Ammon's horn (tissue), 1 donor: ENCODE data around the gene PPFIA2.
A peak's percentile ranks its signal among the peaks of the same experiment; 100 is the strongest.
"Not testable (repeated sequence)": the region's sequence is repeated elsewhere in the genome, so short reads cannot be mapped to it uniquely, and the experiment has no call there.

Source experiments
- DNase-seq: peaks from one replicate; pipeline ENCODE4 v3.0.0-alpha.2; 2016; ENCODE audit warnings: low spot score

PPFIA2 gene

DNA sequence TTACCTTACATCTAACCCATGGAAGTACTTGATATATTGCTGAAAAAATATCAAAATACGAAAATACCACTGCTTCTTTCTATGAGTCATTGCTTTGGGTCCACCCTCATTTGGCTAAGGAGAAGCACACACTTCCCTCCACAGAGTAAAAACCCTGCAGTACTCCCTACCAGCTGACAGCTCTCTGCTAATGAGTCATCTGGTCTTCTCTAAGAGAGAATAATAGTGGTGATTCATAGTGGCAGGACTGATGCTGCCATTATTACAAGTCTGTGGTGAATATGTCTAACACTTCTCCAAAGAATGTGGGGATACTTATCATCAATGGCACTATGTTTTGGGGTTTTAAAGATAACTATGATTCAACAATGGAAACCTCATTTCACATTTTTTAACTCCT, 90.7 kb downstream of the PPFIA2 start:
- peak; percentile 45 for DNase-seq

DNA sequence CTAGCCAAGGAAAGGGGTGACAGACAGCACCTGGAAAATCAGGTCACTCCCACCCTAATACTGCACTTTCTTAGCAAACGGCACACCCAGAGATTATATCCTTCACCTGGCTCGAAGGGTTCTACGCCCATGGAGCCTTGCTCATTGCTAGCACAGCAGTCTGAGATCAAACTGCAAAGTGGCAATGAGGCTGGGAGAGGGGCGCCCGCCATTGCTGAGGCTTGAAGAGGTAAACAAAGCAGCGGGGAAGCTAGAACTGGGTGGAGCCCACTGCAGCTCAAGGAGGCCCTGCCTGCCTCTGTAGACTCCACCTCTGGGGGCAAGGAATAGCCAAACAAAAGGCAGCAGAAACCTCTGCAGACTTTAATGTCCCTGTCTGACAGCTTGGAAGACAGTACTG, 99.8 kb downstream of the PPFIA2 start:
- not testable (repeated sequence) for DNase-seq

DNA sequence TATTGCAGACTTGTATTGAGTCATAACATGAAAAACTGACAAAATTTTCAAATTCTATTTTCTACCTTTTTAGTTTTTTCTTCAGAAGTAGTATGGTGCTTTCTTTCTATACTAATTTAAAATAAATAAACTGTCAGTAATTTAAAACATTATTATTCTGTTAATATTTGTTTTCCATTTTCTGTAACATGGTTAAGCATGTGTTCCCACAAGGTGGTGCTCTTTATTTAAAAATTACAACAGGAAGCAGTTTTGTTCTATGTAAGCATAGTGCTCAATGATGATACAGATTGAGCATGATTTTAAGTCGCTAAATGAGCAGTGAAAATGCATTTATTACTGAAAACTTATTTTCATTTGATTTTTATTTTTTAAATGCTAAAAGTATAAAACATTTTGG, 114.6 kb downstream of the PPFIA2 start:
- peak; percentile 60 for DNase-seq

DNA sequence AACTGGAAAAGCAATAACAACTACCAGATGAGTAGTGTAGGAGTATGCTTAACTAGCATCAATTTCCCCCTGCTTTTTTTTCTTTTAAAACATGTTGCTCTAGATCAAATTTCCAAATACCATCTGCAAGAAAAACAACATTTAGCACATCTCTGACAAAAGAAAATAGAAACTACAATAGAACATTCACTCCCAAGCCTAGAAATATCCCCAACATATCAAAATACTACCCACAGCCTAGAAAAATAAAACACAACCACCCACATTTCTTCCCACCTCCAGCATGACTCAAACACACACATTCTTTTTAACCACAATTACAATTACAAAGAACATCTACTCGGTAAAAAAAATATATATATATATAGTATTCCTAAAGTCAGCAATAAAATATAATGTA, 120.0 kb downstream of the PPFIA2 start:
- DNase-seq = peak; percentile 28

DNA sequence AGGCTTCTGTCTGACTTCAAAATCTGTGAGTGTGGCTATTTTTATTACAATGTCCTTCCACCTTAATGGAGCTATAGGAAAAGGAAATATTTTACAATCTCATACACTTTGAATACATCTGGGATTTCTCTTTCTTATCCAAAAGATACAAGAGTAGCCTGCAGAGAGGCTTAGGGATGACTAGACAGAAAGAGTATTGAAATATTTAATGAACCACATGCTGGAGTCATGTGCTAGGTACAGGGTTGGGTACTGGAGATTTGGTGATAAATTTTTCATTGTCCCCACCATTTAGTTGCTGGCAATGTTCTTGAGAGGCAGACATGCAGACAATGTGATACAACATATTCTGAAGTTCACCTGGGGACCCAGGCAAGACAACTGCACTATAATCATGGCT, 126.0 kb downstream of the PPFIA2 start:
- DNase-seq = no peak

DNA sequence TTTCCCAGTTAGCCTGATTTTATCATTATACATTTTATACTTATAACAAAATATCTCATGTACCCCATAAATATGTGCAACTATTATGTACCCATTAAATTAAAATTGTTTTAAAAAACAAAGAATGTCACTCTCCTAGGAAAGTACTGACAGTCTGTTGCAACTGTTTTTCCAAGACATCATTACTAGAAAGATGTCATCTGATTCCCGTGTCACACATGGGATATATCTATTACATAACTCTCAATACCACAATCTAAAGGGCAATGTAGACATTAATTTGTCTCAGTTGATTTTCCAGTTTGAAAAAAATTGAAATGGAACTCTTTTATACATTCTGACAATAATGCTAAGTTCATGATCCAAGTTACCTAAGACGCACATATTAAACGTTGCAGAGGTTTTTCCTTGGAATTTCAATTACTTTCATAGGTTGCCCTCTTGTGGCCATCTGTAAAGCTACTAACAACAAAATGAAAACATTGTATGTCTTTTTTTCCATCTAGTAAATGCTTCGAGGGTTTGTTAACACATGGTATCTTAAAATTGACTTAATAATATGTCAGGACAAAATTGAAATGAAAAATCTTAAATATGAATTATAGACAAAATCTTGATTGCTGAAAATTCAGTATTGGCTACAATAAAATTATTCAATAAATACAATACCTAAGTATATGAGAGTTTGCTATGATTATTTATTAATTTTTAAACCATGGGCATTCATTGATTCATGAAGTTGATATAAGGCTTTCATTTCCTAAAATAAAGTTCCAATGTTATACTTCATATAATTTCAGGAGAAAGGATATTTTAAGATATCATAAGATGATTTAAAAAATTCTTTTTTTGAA, 131.6 kb downstream of the PPFIA2 start:
- DNase-seq = peak; percentile 67

DNA sequence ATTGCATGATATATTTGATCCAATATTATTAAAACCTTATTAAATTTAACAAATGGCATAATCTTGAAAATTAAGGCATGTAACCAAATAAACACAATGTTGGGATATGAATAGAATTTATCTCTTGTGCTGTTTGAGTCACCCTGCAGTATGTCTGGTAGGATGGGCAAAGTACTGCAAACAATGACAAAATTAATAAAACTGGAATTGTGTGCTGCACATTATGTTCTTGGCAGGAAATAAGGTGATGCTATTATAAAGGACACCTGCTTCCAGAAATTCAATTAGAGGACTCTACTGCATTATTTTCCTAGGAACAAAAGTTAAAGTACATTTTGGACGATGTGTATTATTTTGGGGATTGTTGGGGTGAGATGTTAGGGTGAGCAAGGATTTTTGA, 132.7 kb downstream of the PPFIA2 start:
- DNase-seq = peak; percentile 32

DNA sequence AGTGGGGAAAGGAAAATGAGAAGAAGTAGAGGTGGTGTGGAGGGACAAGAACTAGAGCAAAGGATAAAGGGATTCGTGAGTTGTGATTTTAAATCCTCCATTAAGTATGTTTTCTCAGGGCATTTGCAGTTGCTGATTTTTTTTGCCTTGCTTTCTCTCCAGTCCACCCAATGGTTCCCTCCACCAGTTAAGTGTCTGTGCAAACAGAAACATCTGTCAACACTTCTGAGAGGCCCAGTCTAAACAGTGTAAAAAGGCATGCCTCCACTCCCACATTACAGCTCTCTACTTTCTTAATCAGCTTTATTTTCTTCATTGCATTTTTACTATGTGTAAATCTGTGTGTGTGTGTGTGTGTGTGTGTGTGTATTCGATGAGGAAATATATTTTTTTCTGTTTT, 141.2 kb downstream of the PPFIA2 start:
- no peak for DNase-seq

DNA sequence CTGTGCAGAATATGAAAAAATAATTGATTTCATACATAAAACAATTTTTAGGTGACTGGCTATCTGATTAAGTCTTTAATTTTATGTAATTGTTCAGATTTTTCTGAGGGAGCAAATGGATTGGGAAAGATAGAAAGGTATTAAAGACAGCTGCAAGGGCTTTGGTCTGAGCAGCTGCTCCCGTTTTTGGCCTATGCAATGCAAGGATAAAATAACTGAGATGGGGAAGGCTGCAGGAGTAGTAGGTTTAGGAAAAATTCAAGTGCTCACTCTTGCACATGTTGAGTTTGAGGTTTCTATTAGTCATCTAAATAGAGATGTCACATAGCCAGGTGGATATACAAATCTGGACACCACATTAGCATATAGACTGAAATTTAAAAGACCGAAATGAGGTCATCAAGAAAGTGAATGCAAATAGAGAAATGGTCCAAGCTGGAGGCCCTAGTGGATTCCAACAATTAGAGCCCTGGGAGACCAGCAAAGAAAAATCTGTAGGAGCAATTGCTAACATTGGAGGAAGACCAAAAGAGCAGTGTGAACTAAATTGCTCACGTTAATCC, 144.0 kb downstream of the PPFIA2 start:
- DNase-seq = no peak

DNA sequence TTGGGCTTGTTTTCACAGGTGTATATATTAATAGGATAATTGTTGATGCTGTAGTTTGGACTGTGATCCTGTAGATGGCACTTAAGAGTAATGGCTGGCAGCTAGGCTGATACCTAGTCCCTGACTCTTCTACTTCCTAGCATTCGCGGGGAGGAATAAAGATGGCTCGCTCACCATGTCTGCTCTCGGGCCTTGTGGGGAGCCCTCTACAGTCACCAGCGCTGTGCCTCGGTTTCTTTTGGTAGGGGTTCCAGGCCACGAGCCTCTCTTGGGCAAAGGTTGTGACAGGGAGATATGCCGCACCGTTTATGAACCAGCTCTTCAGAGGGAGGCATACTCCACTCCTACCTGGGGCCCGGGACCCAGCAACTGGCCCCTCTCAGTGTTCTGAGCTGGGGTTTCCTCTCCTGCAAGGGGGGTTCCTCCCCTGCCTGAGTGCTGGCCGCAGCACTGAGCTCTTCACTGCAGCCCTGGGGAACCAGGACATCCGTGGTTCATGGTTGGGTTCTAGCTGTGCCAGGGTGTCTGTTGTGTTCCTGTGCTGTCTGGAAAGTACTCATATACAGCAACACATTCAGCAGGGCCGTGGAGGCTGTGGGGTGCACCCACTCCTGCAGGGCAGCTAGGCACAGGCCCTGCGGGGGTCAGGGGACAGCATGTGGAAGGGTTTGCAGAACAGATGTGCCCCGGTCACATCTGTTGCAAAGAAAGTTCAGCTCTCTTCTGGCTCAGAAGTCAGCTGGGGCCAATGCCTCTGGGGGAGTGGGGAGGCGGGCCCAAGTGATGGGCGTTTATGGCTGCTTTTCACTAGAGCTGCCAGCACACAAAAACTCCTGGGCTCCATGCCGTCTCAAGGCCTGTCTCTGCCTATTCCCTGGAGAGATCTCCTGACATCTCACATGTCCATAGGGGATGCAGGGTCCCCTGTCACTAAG, 147.9 kb downstream of the PPFIA2 start:
- DNase-seq = no peak

DNA sequence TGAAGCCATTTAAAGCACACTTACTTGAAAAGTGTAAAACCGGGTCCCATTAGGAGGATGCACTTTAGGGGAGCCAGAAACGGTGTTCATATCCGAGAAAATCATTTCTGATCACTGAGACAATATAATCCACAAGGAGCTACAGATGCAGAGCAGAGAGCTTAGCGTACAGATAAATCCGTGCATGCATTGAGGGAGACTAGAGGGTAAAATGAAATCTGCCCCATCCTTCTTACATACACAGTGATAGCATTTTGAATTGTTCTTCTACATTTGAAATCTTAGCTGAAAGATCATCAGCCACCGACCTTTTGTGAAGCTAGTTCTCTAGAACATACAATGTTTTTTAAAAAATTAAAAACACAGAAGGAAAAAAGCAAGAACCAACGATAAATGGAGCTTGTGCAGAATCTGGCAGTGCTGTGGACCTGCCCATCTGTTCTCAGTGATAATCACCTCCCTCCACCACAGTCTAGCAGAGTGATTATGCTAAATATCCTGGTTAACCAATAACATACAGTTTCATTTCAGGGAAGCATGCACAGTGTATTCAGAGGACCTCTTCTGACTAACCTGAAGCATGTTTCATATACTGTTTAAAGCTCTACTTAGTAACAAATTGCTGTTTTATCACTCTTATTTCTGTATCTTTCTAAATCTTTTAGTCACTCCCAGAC, 161.1 kb downstream of the PPFIA2 start:
- DNase-seq = peak; percentile 70

DNA sequence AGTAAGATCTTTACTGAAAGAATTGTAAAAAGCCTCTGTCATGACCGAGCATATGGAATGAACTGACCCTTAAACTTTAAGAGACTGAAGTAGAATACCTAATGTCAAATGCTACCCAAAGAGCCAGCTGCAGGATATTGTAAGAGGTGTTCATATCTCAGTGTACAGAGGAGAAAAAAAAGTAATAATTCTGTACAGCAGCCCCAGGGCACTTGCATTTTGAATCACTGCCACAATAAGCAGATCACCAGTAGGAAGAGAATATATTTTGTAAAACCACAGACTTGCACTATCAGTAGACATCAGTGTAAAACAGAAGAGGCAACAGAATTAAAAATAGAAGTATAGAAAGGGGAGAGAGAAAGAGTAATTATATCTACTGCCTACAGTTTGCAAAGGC, 162.6 kb downstream of the PPFIA2 start:
- DNase-seq = no peak

DNA sequence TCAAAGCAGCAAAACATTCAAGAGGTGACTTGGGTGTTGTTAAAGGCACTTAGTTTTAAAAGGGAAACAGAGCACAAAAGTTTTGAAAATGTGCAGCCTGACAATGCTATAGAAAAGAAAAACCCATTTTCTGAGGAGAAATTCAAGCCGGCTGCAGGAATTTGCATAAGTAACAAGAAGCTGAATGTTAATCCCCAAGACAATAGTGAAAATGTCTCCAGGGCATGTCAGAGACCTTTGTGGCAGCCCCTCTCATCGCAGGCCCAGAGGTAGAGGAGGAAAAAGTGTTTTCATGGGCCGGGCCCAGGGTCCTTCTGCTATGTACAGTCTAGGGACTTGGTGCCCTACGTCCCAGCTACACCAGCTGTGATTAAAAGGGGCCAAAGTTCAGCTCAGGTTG, 167.9 kb downstream of the PPFIA2 start:
- DNase-seq = no peak

DNA sequence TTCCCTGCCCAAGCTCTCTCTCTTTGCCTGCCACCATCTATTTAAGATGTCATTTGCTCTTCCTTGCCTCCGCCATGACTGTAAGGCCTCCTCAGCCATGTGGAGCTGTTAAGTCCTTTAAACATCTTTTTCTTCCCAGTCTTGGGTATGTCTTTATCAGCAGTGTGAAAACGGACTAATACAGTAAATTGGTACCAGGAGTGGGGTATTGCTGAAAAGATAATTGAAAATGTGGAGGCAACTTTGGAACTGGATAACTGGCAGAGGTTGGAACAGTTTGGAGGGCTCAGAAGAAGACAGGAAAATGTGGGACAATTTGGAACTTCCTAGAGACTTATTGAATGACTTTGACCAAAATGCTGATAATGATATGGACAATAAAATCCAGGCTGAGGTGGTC, 168.4 kb downstream of the PPFIA2 start:
- not testable (repeated sequence) for DNase-seq

DNA sequence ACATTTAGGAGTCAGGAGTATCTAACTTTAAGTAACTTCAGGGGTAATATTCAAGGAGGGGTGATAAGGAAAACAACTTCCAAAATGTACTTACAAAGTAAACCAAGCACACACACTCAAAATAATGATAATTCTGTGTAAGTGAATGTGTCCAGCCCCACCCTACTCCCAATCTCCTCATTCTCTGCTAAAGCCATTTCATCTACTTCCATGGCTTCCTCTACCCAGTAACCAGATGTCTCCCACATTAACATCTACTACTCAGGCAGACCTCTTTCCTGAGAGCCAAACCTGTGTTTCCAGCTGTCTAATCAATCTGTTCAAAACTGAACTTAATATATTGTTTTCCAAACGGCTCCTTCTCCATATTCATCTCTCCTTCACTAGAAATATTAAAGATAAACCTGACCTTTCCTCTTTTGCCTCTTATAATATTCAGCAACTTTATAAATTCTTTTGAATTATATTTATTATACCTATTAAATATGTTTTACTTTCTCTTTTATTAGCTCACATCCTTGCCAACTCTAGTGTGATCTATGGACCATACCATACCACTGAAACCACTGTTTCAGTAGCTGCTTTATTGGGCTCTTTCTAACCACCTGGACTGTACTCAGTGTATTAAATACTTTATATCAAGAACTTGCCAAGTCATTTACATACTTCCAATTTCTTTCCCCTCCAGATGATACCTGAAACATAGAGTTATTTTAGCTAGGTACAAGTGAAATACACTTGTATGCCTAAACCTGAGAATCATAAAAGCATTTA, 170.7 kb downstream of the PPFIA2 start:
- no peak for DNase-seq

DNA sequence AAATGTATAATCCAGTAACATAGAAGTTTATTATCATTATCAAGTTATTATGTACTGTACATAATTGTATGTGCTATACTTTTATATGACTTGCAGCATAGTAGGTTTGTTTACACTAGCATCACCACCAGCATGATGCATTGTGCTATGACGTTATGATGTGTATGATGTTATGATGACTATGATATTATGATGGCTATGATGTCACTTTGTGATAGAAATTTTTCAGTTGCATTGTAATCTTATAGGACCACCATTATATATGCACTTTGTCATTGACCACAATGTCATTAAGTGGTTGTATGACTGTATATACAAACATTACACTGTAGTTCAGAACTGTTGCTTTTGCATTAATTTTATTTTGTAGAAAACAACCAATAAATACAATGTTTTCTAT, 173.4 kb downstream of the PPFIA2 start:
- DNase-seq = no peak

DNA sequence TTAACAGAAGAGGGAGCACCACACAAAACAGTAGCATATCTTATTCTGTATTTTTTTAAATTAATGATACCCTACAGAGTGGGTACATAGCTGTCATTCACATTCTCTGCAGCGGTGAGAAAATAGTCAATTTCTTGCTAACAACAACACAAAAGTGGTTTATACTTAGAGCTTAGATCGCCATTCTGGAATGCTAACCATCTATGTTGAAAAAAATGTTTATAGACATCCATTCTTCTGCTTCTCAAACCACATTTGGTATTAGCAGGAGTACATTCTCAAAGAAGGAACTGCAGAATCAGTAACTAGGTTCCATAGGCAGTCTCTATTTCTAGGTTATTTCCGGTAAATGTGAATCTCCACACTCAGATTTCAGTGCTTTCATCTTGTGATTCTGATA, 185.9 kb downstream of the PPFIA2 start:
- no peak for DNase-seq

DNA sequence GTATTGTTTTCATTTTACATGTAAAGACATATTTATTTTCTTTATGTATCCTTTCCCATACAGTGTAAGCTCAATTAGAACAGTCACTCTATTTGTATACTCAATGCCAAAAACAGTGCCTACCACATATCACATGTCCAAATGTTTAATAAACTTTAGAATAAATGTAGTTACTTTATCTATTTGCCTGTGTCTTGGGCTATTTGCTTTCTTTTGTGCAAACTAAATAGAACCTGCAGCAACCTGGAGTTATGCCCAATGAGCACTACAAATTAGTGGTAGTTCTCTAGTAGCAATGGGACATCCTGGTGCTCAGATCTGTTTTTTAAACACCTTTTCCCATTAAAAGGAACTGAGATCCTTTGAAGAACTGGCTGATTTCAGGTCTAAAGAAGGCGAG, 186.7 kb downstream of the PPFIA2 start:
- no peak for DNase-seq

DNA sequence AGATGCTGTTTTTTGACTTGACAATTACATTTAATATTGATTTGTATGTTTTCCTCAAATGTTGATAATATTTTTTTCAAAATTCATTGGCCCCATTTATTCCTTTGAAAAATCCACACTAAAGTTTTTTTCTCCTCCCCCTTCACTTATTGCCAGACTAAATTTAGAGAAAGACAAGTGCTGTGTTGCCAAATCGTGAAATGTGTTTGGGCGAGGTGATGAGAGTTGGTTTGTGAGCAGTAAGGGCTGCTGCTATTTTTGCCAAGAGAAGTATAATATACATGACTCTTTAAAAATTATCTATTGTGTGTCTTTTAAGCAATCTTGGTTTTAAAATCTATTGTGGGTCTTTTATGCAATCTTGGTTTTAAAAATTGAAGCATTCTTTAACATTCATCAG, 188.9 kb downstream of the PPFIA2 start:
- peak; percentile 20 for DNase-seq

DNA sequence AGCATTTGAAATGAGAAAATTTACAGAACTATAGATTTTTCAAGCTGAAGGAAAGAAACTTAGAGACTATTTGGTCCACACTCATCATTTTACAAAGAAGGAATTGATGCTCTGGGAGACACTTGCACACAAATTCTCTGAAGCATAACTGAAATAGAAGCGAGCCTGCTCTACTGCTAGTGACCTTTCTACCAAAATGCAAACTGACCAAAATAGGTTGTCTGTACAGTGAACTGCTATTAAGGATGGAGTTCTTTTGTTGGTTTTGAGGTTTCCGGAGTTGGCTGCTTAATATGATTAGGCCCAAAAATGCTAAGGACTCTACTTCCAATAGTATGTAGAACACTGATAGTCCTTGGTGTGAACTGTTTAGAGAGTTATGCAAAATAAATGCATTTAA, 194.9 kb downstream of the PPFIA2 start:
- DNase-seq = no peak

DNA sequence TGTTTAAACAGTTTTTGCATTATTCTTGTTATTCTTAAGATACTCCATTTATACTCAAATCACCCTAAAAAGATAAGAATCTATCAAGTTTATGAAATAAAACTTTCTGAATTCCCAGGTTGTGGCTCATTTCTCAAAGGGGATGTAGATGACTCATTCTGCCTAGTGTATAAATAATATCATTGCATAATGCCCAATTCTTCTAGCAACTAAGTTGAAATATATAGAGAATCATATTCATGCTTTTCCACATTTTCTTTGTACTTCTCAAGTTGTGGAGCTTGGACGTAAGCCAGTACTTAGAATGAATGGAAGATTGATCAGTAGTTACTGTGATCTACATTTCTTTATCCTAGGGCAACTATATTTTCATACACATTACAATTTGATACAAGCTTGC, 201.1 kb downstream of the PPFIA2 start:
- DNase-seq = no peak
